GM21576 (cell line): ENCODE results near the gene ABCG8.
"Not testable (repeated sequence)": the region's sequence is repeated elsewhere in the genome, so short reads cannot be mapped to it uniquely, and the experiment has no call there.

Experiments
- ATAC-seq: cut with Tn5 transposase; IDR thresholded peaks from one replicate; pipeline ENCODE4 v1.9.1; 2021; ENCODE audit warnings: mild to moderate bottlenecking, moderate library complexity; ENCODE audit not compliant: unreplicated experiment

The ABCG8 gene

DNA sequence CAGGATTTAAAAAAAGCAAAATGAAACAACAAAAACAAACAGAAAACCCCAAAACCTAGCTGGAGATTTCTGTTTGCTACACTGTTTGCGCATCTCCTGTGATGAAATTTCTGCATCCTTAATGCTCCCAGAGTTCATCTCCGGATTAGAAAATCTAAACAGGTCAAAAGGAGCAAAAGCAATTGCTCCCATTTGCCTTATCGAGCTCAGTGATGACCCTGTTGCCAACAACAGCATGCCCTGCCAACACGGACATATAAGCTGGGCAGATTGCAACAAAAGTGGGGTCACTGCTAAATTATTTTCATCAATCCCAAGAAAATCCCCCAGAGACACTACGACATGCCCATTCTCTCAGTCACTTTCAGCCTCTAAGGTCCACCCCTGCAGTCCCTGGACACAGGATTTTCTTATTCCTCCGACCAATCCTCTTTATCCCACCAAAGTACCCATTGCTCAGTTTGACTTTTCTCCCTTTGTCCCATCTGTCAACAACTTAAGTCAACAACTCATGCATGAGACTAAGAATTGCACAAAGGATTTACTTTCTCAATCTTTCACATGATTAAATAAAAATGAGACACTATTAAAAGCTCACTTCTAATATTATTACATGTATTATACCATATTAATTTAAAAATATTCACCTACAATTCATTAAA is 67.8 kb downstream of the ABCG8 start:
- no peak for ATAC-seq

DNA sequence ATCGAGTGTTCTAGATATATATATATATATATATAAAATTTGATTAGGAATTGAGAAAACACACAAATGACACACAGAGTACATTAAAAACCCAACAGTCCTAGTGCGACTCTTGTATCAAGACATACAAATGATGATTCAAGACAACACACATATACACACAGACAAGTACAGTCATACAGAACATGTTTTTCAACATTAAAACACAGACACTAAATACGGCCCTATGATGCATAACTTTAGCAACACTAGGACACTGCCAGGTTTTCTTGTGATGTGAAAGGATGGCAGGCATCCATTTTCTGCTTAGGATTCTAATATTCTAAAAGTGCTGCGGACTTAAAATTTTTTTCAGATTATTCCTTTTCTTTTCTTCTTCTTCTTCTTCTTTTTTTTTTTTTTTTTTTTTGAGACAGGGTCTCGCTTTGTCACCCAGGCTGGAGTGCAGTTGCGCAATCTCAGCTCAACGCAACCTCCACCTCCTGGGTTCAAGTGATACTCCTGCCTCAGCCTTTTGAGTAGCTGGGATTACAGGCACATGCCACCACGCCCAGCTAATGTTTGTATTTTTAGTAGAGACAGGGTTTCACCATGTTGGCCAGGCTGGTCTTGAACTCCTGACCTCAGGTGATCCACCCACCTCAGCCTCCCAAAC is 72.5 kb downstream of the ABCG8 start:
- not testable (repeated sequence) for ATAC-seq

DNA sequence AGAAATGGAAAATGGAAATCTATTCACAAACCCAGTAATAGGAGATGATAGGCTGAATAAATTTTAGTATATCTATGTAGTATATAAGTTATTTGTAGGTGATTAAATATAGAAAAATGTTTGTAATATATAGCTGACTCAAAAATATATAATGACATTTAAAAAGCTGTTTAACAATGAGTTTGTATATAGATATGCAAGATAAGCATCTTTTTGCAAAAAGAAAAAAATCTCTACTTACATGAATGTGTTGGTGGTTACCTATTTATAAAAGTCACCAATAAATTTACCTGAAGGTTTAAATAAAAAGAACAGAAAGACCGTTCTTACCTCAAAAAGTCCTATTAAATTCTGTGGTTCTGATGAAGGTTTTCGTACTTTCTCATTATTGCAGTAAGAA is 85.7 kb downstream of the ABCG8 start:
- ATAC-seq: no peak

DNA sequence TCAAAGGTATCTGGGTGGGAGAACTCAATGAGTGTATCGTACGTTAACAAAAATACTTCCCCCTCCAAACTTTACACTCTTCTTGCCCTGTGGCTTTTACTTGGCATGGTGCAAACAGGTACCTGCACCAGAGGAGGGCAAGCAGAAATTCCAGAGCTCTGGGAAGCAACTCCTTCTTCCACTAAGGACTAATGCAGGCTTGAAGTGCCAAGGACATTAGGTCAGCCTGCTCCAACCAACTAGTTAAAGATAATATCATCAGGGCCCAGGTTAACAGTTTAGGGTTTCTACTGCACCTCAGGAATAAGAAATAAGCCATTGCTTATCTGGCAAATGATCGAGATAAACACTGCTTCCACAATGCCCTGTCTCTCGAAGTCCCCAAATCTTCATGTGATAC is 86.7 kb downstream of the ABCG8 start:
- ATAC-seq: no peak

DNA sequence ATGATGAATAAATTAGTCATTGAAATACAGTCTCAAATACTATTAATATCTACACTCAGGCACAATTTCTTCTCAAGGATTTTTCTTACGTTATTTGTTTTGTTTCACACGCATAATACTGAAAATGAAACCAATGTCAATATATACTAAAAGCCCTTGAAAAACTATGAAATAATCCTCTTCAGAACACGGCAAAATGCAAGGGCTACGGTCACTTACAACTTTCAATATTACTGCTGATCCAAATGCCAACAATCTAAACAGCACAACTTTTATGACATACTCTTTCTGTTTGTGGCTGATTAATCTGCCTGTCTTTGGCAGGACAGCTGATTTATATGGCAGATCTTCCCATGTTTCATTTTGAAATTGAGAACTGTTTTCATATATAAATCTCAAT is 88.7 kb downstream of the ABCG8 start:
- ATAC-seq: no peak

DNA sequence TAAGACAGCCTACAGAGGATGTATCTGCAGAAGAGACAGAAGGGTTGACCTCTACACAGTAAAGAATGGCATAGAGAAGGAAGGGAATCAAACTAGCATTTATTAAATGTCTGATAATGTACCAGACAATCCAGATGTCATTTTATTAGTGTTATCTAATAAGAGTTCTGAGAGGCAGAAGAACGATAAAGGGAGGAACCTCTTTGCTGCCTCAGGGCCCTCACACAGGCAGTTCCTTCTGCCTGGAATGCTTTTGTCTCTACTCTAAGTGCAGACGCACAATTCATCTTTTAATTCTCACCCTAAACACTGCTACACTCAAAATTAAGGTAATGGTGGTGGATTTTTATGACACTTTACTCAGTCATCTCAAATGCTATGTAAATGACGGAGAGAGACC is 92.5 kb downstream of the ABCG8 start:
- ATAC-seq: no peak
